SK-N-SH (cell line): ENCODE results near the gene MARCHF11. TPM values are rescaled to one million over a fixed set of nuclear protein-coding genes. Genes with fewer than 3 reads are reported as not detected.

Experiments used
- CTCF ChIA-PET: fragments of 300-600, 350-600 bp; formaldehyde crosslinking; extraction: SDS; loops from one replicate; lab custom pipeline; 2021; lab: Yijun Ruan, JAX
- POLR2A ChIA-PET: fragments of 350-600 bp; sonication (Branson Sonifier 250); formaldehyde crosslinking; extraction: SDS; loops from one replicate; lab custom pipeline; 2020; ENCODE audit warnings: antibody characterized with exemption, inconsistent platforms; lab: Yijun Ruan, JAX
- DNase-seq: peaks from one replicate; pipeline ENCODE4 v3.0.0; 2012
- H2AFZ ChIP-seq: fragments of 200-600 bp; sonication (generic); 2 replicates; pipeline ENCODE4 v1.8.1; 2016; ENCODE audit warnings: antibody characterized with exemption, mild to moderate bottlenecking, low read depth
- H3F3A ChIP-seq: fragments of 200-600 bp; sonication (generic); replicated peaks from 2 replicates; pipeline ENCODE3; 2016; ENCODE audit warnings: antibody characterized with exemption, mild to moderate bottlenecking; ENCODE audit not compliant: insufficient read depth
- H3K27ac ChIP-seq, 2 experiments: fragments of 200-500 bp in 1 of 2; fragments of 200-600 bp in 1 of 2; sonication (Bioruptor generic) in 1 of 2; sonication (generic), shearing (Covaris generic) in 1 of 2; 2 replicates each; pipeline versions ENCODE4 v1.5.1 to v1.6.1; 2014 to 2016; ENCODE audit warnings: low read depth in 2 of 2, inconsistent platforms in 1 of 2, low read length in 1 of 2, mild to moderate bottlenecking in 1 of 2, mixed read lengths in 1 of 2
- H3K27me3 ChIP-seq: fragments of 200-600 bp; sonication (generic), shearing (Covaris generic); 2 replicates; pipeline ENCODE4 v1.6.1; 2016; ENCODE audit warnings: mixed run types; ENCODE audit not compliant: insufficient read depth
- H3K36me3 ChIP-seq, 2 experiments: fragments of 200-500 bp in 1 of 2; fragments of 200-600 bp in 1 of 2; sonication (Bioruptor generic) in 1 of 2; sonication (generic) in 1 of 2; replicated peaks in 1 of 2; 2 replicates each; pipeline versions ENCODE3 to v1.5.1; 2014 to 2016; ENCODE audit warnings: low read length in 1 of 2, mild to moderate bottlenecking in 1 of 2; ENCODE audit not compliant: insufficient read depth in 2 of 2, control insufficient read depth in 1 of 2
- H3K4me1 ChIP-seq, 2 experiments: fragments of 200-500 bp in 1 of 2; fragments of 200-600 bp in 1 of 2; sonication (Bioruptor generic) in 1 of 2; sonication (generic), shearing (Covaris generic) in 1 of 2; 2 replicates each; pipeline versions ENCODE4 v1.5.1 to v1.6.1; 2014 to 2016; ENCODE audit warnings: low read depth in 1 of 2, low read length in 1 of 2, mixed run types in 1 of 2; ENCODE audit not compliant: insufficient read depth in 2 of 2, control insufficient read depth in 1 of 2
- H3K4me2 ChIP-seq: fragments of 200-600 bp; sonication (generic), shearing (Covaris generic); 2 replicates; pipeline ENCODE4 v1.6.1; 2017; ENCODE audit warnings: mixed run types
- H3K4me3 ChIP-seq, 2 experiments: fragments of 200-500 bp in 1 of 2; fragments of 200-600 bp in 1 of 2; sonication (Bioruptor generic) in 1 of 2; sonication (generic), shearing (Covaris generic) in 1 of 2; 2 replicates each; pipeline versions ENCODE4 v1.5.1 to v1.8.1; 2014 to 2016; ENCODE audit warnings: low read depth in 2 of 2, inconsistent platforms in 1 of 2, low read length in 1 of 2, mild to moderate bottlenecking in 1 of 2, mixed read lengths in 1 of 2, moderate library complexity in 1 of 2
- H3K79me2 ChIP-seq: fragments of 200-600 bp; sonication (generic); 2 replicates; pipeline ENCODE4 v1.8.1; 2017; ENCODE audit warnings: mild to moderate bottlenecking; ENCODE audit not compliant: insufficient read depth
- H3K9ac ChIP-seq: fragments of 200-600 bp; sonication (generic); 2 replicates; pipeline ENCODE4 v1.6.1; 2017; ENCODE audit warnings: mixed run types
- H3K9me2 ChIP-seq: fragments of 200-600 bp; sonication (generic); 2 replicates; pipeline ENCODE4 v1.6.1; 2017; ENCODE audit warnings: mixed run types
- H3K9me3 ChIP-seq: fragments of 200-600 bp; sonication (generic); 2 replicates; pipeline ENCODE4 v1.6.1; 2017; ENCODE audit warnings: mixed run types, mild to moderate bottlenecking, moderate library complexity
- H4K20me1 ChIP-seq: fragments of 200-600 bp; sonication (generic); 2 replicates; pipeline ENCODE4 v1.6.1; 2017; ENCODE audit warnings: mild to moderate bottlenecking, mixed run types; ENCODE audit not compliant: insufficient read depth
- CTCF ChIP-seq: fragments of 200-600 bp; sonication (generic); IDR thresholded peaks from 2 replicates; pipeline ENCODE4 v1.6.1; 2017; ENCODE audit warnings: antibody characterized with exemption, mild to moderate bottlenecking, moderate library complexity
- EP300 ChIP-seq, 2 experiments: IDR thresholded peaks; 2 replicates each; pipeline versions ENCODE4 v1.4.0 to v1.6.1; 2012; ENCODE audit warnings: borderline replicate concordance in 1 of 2, low read depth in 1 of 2, low read length in 1 of 2
- FOSL2 ChIP-seq: IDR thresholded peaks from 2 replicates; pipeline ENCODE4 v1.4.0; 2012; ENCODE audit warnings: low read depth, mild to moderate bottlenecking, moderate library complexity, borderline replicate concordance
- FOXJ3 ChIP-seq: sonication (generic); formaldehyde crosslinking; IDR thresholded peaks from 2 replicates; pipeline ENCODE4 v1.5.1; 2020; ENCODE audit warnings: mild to moderate bottlenecking, missing genetic modification reagents
- GATA2 ChIP-seq: sonication (generic); formaldehyde crosslinking; IDR thresholded peaks from 2 replicates; pipeline ENCODE4 v1.5.0; 2020; ENCODE audit warnings: mild to moderate bottlenecking, missing genetic modification reagents
- MXI1 ChIP-seq: IDR thresholded peaks from 2 replicates; pipeline ENCODE4 v1.6.1; 2012; ENCODE audit warnings: mild to moderate bottlenecking, low read depth, low read length, improper control_type of control experiment
- RAD21 ChIP-seq: IDR thresholded peaks from 2 replicates; pipeline ENCODE4 v1.6.1; 2012; ENCODE audit warnings: mild to moderate bottlenecking, low read length
- RFX5 ChIP-seq: IDR thresholded peaks from 2 replicates; pipeline ENCODE4 v1.6.1; 2012; ENCODE audit warnings: mild to moderate bottlenecking, improper control_type of control experiment, low read length
- TAF1 ChIP-seq: IDR thresholded peaks from 2 replicates; pipeline ENCODE4 v1.6.1; 2012; ENCODE audit warnings: low read depth, mild to moderate bottlenecking, low read length, moderate library complexity, borderline replicate concordance
- ZBTB33 ChIP-seq: IDR thresholded peaks from 2 replicates; pipeline ENCODE4 v1.4.0; 2012; ENCODE audit warnings: low read depth, borderline replicate concordance
- WGBS: methylation state at CpG from one replicate; pipeline ENCODE4 v1.1.6; 2017; ENCODE audit warnings: low lambda C conversion rate; 5-methylcytosine and 5-hydroxymethylcytosine counted together
- polyA plus RNA-seq, 3 experiments: library from polyadenylated mRNA; depleted of rRNA; stranded (reverse); fragments of >200 nt; gene quantifications; 2 replicates each; pipeline ENCODE4 v1.2.3, GENCODE V29; 2012

The MARCHF11 gene
- polyA plus RNA-seq, 1 of the 3 experiments (the other 2 are of a cell fraction): 1.7 TPM

- Histone ChIP-seq H2AFZ (no peak overlapping the region), H3F3A (no peaks in the 10 kb centered on the region), H3K79me2 (no peaks in the 10 kb centered on the region), H4K20me1 (no peaks in the 10 kb centered on the region), H3K4me2 (no peak overlapping the region), H3K36me3 (no peaks in the 10 kb centered on the region), H3K9me3 (no peaks in the 10 kb centered on the region), H3K4me1 (peaks cover 0 to 12% of the 10 kb centered on the region in 2 experiments; a peak in 2 of 4 replicates), H3K9ac (no peak overlapping the region), H3K9me2 (no peaks in the 10 kb centered on the region), H3K4me3 (no peak overlapping the region), H3K27ac (peak overlapping the region in 1 of 2 experiments; percentile 95; a peak in 1 of 4 replicates), H3K27me3 (no peaks in the 10 kb centered on the region)
- no peak for DNase-seq
- TF ChIP-seq MXI1 (peak; percentile 20; the same call in 1 of the 2 replicates), RFX5 (no peak), FOXJ3 (no peak)
- POLR2A ChIA-PET: no interaction called here
- CTCF ChIA-PET: no interaction called here
Observed at GRCh38 chr5:16137177-16137576, 42.4 kb downstream of the MARCHF11 start.

GRCh38 chr5:16135506-16135905 is 44.1 kb downstream of the MARCHF11 start:
- Histone ChIP-seq H3F3A (no peaks in the 10 kb centered on the region), H3K36me3 (no peaks in the 10 kb centered on the region), H4K20me1 (no peaks in the 10 kb centered on the region), H3K9ac (no peak overlapping the region), H2AFZ (no peak overlapping the region), H3K79me2 (no peaks in the 10 kb centered on the region), H3K27ac (peak overlapping the region in 1 of 2 experiments; percentile 95; a peak in 2 of 4 replicates), H3K4me3 (no peak overlapping the region), H3K9me3 (no peaks in the 10 kb centered on the region), H3K27me3 (no peaks in the 10 kb centered on the region), H3K4me2 (no peak overlapping the region), H3K4me1 (peaks cover 0 to 23% of the 10 kb centered on the region in 2 experiments; a peak in 2 of 4 replicates), H3K9me2 (no peaks in the 10 kb centered on the region)
- DNase-seq: no peak
- WGBS: 16% methylated on average over 3 of the region's 3 CpGs
- CTCF ChIA-PET: interaction anchor here (0.7 to 1.3 kb wide), 2 partner anchors 17 to 20 kb away, joined by 3 read pairs; no protein-coding TSS in a partner anchor
- TF ChIP-seq ZBTB33 (no peak), FOSL2 (no peak), RAD21 (no peak), EP300 (IDR thresholded peaks at IDR 0.05; ENCODE audit: borderline replicate concordance in 1 of 2, low read depth in 1 of 2, low read length in 1 of 2) (no peak), GATA2 (CRISPR knock-in tag) (no peak), TAF1 (no peak), CTCF (no peak)
- TF ChIP-seq, all 33 proteins: peak for 0
- POLR2A ChIA-PET: no interaction called here
